ENCODE data around the gene GTPBP1.
A peak's percentile ranks its signal among the peaks of the same experiment; 100 is the strongest.

GTPBP1 gene

GRCh38 chr22:38715852-38716251, 10.1 kb downstream of the GTPBP1 start:
- POLR2A ChIA-PET, result no interaction called here
- Histone ChIP-seq H3K27me3 (replicated peaks in 2 of 5; ENCODE audit: control insufficient read depth in 4 of 5, insufficient read depth in 5 of 5, low read length in 4 of 5) (no peaks in the 10 kb centered on the region), H3K9me3 (ENCODE audit: control extremely low read depth in 1 of 5, control insufficient read depth in 4 of 5, insufficient read depth in 2 of 5, low read depth in 1 of 5, low read length in 4 of 5) (no peaks in the 10 kb centered on the region), H3K4me3 (ENCODE audit: control insufficient read depth in 1 of 7, extremely low read depth in 1 of 7, insufficient read depth in 4 of 7, low read depth in 2 of 7, low read length in 6 of 7) (no peak overlapping the region), H3K4me1 (ENCODE audit: control extremely low read depth in 1 of 4, control insufficient read depth in 4 of 4, insufficient read depth in 4 of 4, low read length in 3 of 4) (peaks cover 2 to 28% (median 14%) of the 10 kb centered on the region in 4 experiments), H3K36me3 (ENCODE audit: control insufficient read depth in 4 of 4, insufficient read depth in 4 of 4, low read length in 3 of 4) (peaks cover 3 to 55% (median 36%) of the 10 kb centered on the region in 4 experiments), H3K27ac (ENCODE audit: insufficient read depth in 1 of 2, low read depth in 1 of 2, low read length in 2 of 2, poor library complexity in 1 of 2, severe bottlenecking in 2 of 2) (no peak overlapping the region)
- DNase-seq, result no peak
- CTCF ChIA-PET, result interaction anchor here (0.9 to 4.4 kb wide), 4 partner anchors 9 to 25 kb away, joined by 3 to 29 read pairs (median 8); no protein-coding TSS in a partner anchor
- WGBS (ENCODE audit: insufficient coverage), result 95% methylated on average over 15 of the region's 15 CpGs

GRCh38 chr22:38716271-38716670, 10.5 kb downstream of the GTPBP1 start:
- CTCF ChIA-PET, result interaction anchor here (1.2 to 4.4 kb wide), 2 partner anchors 9 to 19 kb away, joined by 4 to 29 read pairs; no protein-coding TSS in a partner anchor
- Histone ChIP-seq H3K27ac (ENCODE audit: insufficient read depth in 1 of 2, low read depth in 1 of 2, low read length in 2 of 2, poor library complexity in 1 of 2, severe bottlenecking in 2 of 2) (no peak overlapping the region), H3K9me3 (ENCODE audit: control extremely low read depth in 1 of 5, control insufficient read depth in 4 of 5, insufficient read depth in 2 of 5, low read depth in 1 of 5, low read length in 4 of 5) (no peaks in the 10 kb centered on the region), H3K4me1 (ENCODE audit: control extremely low read depth in 1 of 4, control insufficient read depth in 4 of 4, insufficient read depth in 4 of 4, low read length in 3 of 4) (peaks cover 2 to 28% (median 14%) of the 10 kb centered on the region in 4 experiments), H3K36me3 (ENCODE audit: control insufficient read depth in 4 of 4, insufficient read depth in 4 of 4, low read length in 3 of 4) (peaks cover 3 to 54% (median 36%) of the 10 kb centered on the region in 4 experiments), H3K4me3 (ENCODE audit: control insufficient read depth in 1 of 7, extremely low read depth in 1 of 7, insufficient read depth in 4 of 7, low read depth in 2 of 7, low read length in 6 of 7) (no peak overlapping the region), H3K27me3 (replicated peaks in 2 of 5; ENCODE audit: control insufficient read depth in 4 of 5, insufficient read depth in 5 of 5, low read length in 4 of 5) (no peaks in the 10 kb centered on the region)
- WGBS (ENCODE audit: insufficient coverage), result 100% methylated on average over 5 of the region's 10 CpGs
- POLR2A ChIA-PET, result no interaction called here
- DNase-seq, result no peak

- H3K9me3 ChIP-seq (ENCODE audit: control extremely low read depth in 1 of 5, control insufficient read depth in 4 of 5, insufficient read depth in 2 of 5, low read depth in 1 of 5, low read length in 4 of 5), result no peaks in the 10 kb centered on the region
- no peak for DNase-seq
- H3K27me3 ChIP-seq (replicated peaks in 2 of 5; ENCODE audit: control insufficient read depth in 4 of 5, insufficient read depth in 5 of 5, low read length in 4 of 5), result no peaks in the 10 kb centered on the region
- POLR2A ChIA-PET, result interaction anchor here (0.6 kb wide), 1 partner anchor 213 kb away, joined by 5 read pairs; no protein-coding TSS in a partner anchor
- peaks cover 3 to 59% (median 42%) of the 10 kb centered on the region in 4 experiments for H3K36me3 ChIP-seq (ENCODE audit: control insufficient read depth in 4 of 4, insufficient read depth in 4 of 4, low read length in 3 of 4)
- H3K4me3 ChIP-seq (ENCODE audit: control insufficient read depth in 1 of 7, extremely low read depth in 1 of 7, insufficient read depth in 4 of 7, low read depth in 2 of 7, low read length in 6 of 7), result no peak overlapping the region
- peaks cover 2 to 28% (median 14%) of the 10 kb centered on the region in 4 experiments for H3K4me1 ChIP-seq (ENCODE audit: control extremely low read depth in 1 of 4, control insufficient read depth in 4 of 4, insufficient read depth in 4 of 4, low read length in 3 of 4)
- H3K27ac ChIP-seq (ENCODE audit: insufficient read depth in 1 of 2, low read depth in 1 of 2, low read length in 2 of 2, poor library complexity in 1 of 2, severe bottlenecking in 2 of 2), result no peak overlapping the region
- CTCF ChIA-PET, result no interaction called here
- 95% methylated on average over 9 of the region's 9 CpGs for WGBS (ENCODE audit: insufficient coverage)
Measured at GRCh38 chr22:38716826-38717225, 11.1 kb downstream of the GTPBP1 start.

GRCh38 chr22:38717244-38717643, 11.5 kb downstream of the GTPBP1 start:
- H3K9me3 ChIP-seq (ENCODE audit: control extremely low read depth in 1 of 5, control insufficient read depth in 4 of 5, insufficient read depth in 2 of 5, low read depth in 1 of 5, low read length in 4 of 5), result no peaks in the 10 kb centered on the region
- ChIA-PET POLR2A (interaction anchor here (0.6 kb wide), 1 partner anchor 213 kb away, joined by 5 read pairs; no protein-coding TSS in a partner anchor), CTCF (interaction anchor here (0.7 to 1.9 kb wide), 3 partner anchors 9 to 13 kb away, joined by 3 to 9 read pairs (median 7); no protein-coding TSS in a partner anchor)
- peaks cover 3 to 57% (median 42%) of the 10 kb centered on the region in 4 experiments for H3K36me3 ChIP-seq (ENCODE audit: control insufficient read depth in 4 of 4, insufficient read depth in 4 of 4, low read length in 3 of 4)
- no peak overlapping the region for H3K27ac ChIP-seq (ENCODE audit: insufficient read depth in 1 of 2, low read depth in 1 of 2, low read length in 2 of 2, poor library complexity in 1 of 2, severe bottlenecking in 2 of 2)
- H3K4me3 ChIP-seq (ENCODE audit: control insufficient read depth in 1 of 7, extremely low read depth in 1 of 7, insufficient read depth in 4 of 7, low read depth in 2 of 7, low read length in 6 of 7), result no peak overlapping the region
- H3K4me1 ChIP-seq (ENCODE audit: control extremely low read depth in 1 of 4, control insufficient read depth in 4 of 4, insufficient read depth in 4 of 4, low read length in 3 of 4), result peaks cover 2 to 28% (median 14%) of the 10 kb centered on the region in 4 experiments
- WGBS (ENCODE audit: insufficient coverage), result 89% methylated on average over 3 of the region's 6 CpGs
- no peak for DNase-seq
- no peaks in the 10 kb centered on the region for H3K27me3 ChIP-seq (replicated peaks in 2 of 5; ENCODE audit: control insufficient read depth in 4 of 5, insufficient read depth in 5 of 5, low read length in 4 of 5)

GRCh38 chr22:38718414-38718813, 12.7 kb downstream of the GTPBP1 start:
- DNase-seq, result no peak
- ChIA-PET CTCF (interaction anchor here (1.4 to 1.9 kb wide), 4 partner anchors 8 to 19 kb away, joined by 4 to 9 read pairs (median 7); no protein-coding TSS in a partner anchor), POLR2A (no interaction called here)
- no peak overlapping the region for H3K4me3 ChIP-seq (ENCODE audit: control insufficient read depth in 1 of 7, extremely low read depth in 1 of 7, insufficient read depth in 4 of 7, low read depth in 2 of 7, low read length in 6 of 7)
- 91% methylated on average over 6 of the region's 6 CpGs for WGBS (ENCODE audit: insufficient coverage)
- peaks cover 5 to 61% (median 46%) of the 10 kb centered on the region in 4 experiments for H3K36me3 ChIP-seq (ENCODE audit: control insufficient read depth in 4 of 4, insufficient read depth in 4 of 4, low read length in 3 of 4)
- H3K9me3 ChIP-seq (ENCODE audit: control extremely low read depth in 1 of 5, control insufficient read depth in 4 of 5, insufficient read depth in 2 of 5, low read depth in 1 of 5, low read length in 4 of 5), result no peaks in the 10 kb centered on the region
- H3K27me3 ChIP-seq (replicated peaks in 2 of 5; ENCODE audit: control insufficient read depth in 4 of 5, insufficient read depth in 5 of 5, low read length in 4 of 5), result no peaks in the 10 kb centered on the region
- peak overlapping the region in 1 of 2 experiments; percentile 28 for H3K27ac ChIP-seq (ENCODE audit: insufficient read depth in 1 of 2, low read depth in 1 of 2, low read length in 2 of 2, poor library complexity in 1 of 2, severe bottlenecking in 2 of 2)
- peaks cover 0 to 19% (median 8%) of the 10 kb centered on the region in 4 experiments for H3K4me1 ChIP-seq (ENCODE audit: control extremely low read depth in 1 of 4, control insufficient read depth in 4 of 4, insufficient read depth in 4 of 4, low read length in 3 of 4)

GRCh38 chr22:38719196-38719595, 13.5 kb downstream of the GTPBP1 start:
- no peaks in the 10 kb centered on the region for H3K9me3 ChIP-seq (ENCODE audit: control extremely low read depth in 1 of 5, control insufficient read depth in 4 of 5, insufficient read depth in 2 of 5, low read depth in 1 of 5, low read length in 4 of 5)
- WGBS (ENCODE audit: insufficient coverage), result 97% methylated on average over 6 of the region's 6 CpGs
- no peaks in the 10 kb centered on the region for H3K27me3 ChIP-seq (replicated peaks in 2 of 5; ENCODE audit: control insufficient read depth in 4 of 5, insufficient read depth in 5 of 5, low read length in 4 of 5)
- H3K27ac ChIP-seq (ENCODE audit: insufficient read depth in 1 of 2, low read depth in 1 of 2, low read length in 2 of 2, poor library complexity in 1 of 2, severe bottlenecking in 2 of 2), result no peak overlapping the region
- POLR2A ChIA-PET, result interaction anchor here (1.1 kb wide), 1 partner anchor 13 kb away, joined by 3 read pairs; no protein-coding TSS in a partner anchor
- H3K4me1 ChIP-seq (ENCODE audit: control extremely low read depth in 1 of 4, control insufficient read depth in 4 of 4, insufficient read depth in 4 of 4, low read length in 3 of 4), result peaks cover 0 to 13% (median 6%) of the 10 kb centered on the region in 4 experiments
- H3K4me3 ChIP-seq (ENCODE audit: control insufficient read depth in 1 of 7, extremely low read depth in 1 of 7, insufficient read depth in 4 of 7, low read depth in 2 of 7, low read length in 6 of 7), result no peak overlapping the region
- peaks cover 8 to 69% (median 54%) of the 10 kb centered on the region in 4 experiments for H3K36me3 ChIP-seq (ENCODE audit: control insufficient read depth in 4 of 4, insufficient read depth in 4 of 4, low read length in 3 of 4)
- DNase-seq, result no peak
- CTCF ChIA-PET, result interaction anchor here (1.5 to 1.6 kb wide), 3 partner anchors 10 to 20 kb away, joined by 3 to 7 read pairs (median 4); no protein-coding TSS in a partner anchor

- peaks cover 0 to 2% (median under 1%) of the 10 kb centered on the region in 4 experiments for H3K4me1 ChIP-seq (ENCODE audit: control extremely low read depth in 1 of 4, control insufficient read depth in 4 of 4, insufficient read depth in 4 of 4, low read length in 3 of 4)
- H3K36me3 ChIP-seq (ENCODE audit: control insufficient read depth in 4 of 4, insufficient read depth in 4 of 4, low read length in 3 of 4), result peaks cover 13 to 79% (median 65%) of the 10 kb centered on the region in 4 experiments
- H3K27ac ChIP-seq (ENCODE audit: insufficient read depth in 1 of 2, low read depth in 1 of 2, low read length in 2 of 2, poor library complexity in 1 of 2, severe bottlenecking in 2 of 2), result no peak overlapping the region
- 100% methylated on average over 3 of the region's 3 CpGs for WGBS (ENCODE audit: insufficient coverage)
- no peak overlapping the region for H3K4me3 ChIP-seq (ENCODE audit: control insufficient read depth in 1 of 7, extremely low read depth in 1 of 7, insufficient read depth in 4 of 7, low read depth in 2 of 7, low read length in 6 of 7)
- POLR2A ChIA-PET, result interaction anchor here (1.1 kb wide), 1 partner anchor 12 kb away, joined by 3 read pairs; no protein-coding TSS in a partner anchor
- no peak for DNase-seq
- CTCF ChIA-PET, result interaction anchor here (0.6 to 1.5 kb wide), 4 partner anchors 14 to 34 kb away, joined by 3 read pairs; no protein-coding TSS in a partner anchor
- no peaks in the 10 kb centered on the region for H3K27me3 ChIP-seq (replicated peaks in 2 of 5; ENCODE audit: control insufficient read depth in 4 of 5, insufficient read depth in 5 of 5, low read length in 4 of 5)
- no peaks in the 10 kb centered on the region for H3K9me3 ChIP-seq (ENCODE audit: control extremely low read depth in 1 of 5, control insufficient read depth in 4 of 5, insufficient read depth in 2 of 5, low read depth in 1 of 5, low read length in 4 of 5)
Measured at GRCh38 chr22:38720350-38720749, 14.6 kb downstream of the GTPBP1 start.
